ENCODE data around the gene GDNF.
"Not testable (repeated sequence)": the region's sequence is repeated elsewhere in the genome, so short reads cannot be mapped to it uniquely, and the experiment has no call there.

Gene GDNF

DNA sequence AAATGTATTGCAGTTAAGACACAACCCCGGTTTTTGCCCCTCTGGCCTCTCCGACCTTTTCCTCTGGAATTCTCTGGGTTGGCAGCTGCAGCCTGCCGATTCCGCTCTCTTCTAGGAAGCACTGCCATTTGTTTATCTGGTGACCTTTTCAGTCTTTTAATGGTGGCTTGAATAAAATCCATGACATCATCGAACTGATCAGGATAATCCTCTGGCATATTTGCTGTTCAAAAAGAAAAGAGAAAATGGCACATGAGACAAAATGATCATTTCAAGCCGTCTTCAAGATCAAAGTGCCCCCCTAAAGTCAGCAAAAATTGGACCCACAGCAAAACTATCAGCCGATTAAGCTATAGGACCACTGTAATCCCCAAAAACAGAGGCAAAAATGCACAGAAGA lies 23.9 kb downstream of the GDNF start:
- no peak for DNase-seq

DNA sequence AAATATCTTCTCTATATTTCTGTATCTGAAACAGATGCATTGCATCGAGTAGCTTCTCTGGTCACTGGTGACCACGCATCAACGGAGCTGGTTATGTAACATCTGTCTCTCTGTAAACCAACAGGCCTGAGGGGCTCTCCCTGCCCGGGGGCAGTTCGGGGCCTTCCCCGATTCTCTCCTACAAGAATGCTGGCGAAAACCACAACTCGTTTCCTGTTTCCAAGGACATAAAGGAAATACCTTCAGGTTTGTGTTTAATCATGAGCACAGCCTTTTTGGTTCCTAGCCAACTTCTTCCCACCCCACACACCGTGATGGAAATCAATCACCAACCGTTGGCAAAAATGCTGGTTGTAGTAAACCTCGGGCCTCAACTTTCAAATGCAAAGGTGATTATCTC lies 25.1 kb downstream of the GDNF start:
- DNase-seq: no peak

DNA sequence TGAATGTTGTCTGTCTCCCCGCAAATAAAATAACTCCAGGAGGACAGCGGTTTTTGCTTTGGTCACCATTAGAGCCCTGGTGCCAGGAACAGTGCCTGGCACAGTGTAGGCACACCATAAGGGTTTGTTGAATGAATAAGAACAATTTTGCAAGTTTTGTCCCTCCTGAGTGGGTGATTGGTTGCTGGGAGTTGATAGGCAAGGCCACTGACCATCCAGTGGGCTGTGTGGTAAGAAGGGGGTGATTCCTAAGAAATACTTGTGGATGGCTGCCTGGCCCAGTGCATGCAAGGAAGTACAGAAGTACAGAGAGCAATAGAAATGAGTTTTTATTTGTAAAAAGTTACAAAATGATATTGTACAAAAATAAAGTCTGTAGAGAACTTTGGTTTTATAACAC lies 27.5 kb downstream of the GDNF start:
- DNase-seq: no peak

DNA sequence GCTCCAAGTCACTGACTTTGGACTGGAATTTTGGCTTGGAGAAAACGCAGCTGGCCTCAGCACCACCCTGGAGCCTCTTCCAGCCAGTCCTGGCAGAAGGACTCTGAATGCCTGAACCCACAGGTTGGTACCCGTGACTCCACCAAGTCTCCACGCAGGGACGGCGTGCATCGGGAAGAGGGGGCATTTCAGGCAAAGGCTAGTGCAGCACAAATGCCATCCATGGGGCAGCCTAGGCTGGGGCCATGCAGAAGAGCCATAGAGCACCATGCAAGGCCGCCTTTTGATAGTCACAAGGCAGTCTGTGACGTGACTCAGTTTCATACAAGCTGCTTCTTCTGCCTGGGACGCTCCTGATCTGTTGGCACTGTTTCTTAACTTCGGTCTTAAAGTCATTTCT lies 28.0 kb downstream of the GDNF start:
- DNase-seq: no peak

DNA sequence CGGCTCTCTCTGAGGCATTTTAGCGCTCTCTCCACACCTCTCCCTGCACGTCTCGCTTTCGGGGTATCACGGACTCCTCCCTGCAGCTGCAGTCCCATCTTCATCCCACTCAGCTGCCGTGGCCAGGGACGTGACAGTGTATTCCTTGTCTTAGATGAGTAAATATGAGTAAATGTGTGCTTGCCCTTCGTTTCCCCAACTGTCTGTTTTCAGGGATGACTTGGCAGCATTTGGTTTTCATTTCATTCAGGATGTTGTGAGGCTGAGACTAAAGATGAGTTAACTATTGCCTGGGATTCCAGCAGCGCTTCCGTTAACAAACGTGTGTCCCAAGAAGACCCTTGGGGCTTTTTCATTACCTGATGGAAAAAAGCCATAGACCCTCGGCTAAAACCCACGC lies 29.5 kb downstream of the GDNF start:
- no peak for DNase-seq

DNA sequence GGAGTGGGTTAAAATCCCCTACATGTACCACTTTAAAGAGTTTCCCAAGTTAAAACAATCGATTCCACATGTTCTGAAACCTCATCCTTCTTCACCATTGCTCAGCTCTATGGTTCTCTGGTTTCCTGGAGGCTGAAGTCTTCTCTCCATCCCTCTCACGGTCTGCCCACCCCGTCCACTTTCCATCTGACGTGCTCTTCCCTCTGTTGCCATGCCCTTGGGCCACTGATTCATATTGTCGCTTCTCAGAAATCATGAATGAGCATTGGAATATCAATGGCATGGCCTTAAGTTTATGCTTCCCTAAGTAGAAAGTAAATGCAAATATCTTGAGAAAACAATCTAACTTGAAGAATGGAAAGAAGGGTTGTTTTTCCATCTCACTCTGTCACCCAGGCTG lies 30.9 kb downstream of the GDNF start:
- no peak for DNase-seq

DNA sequence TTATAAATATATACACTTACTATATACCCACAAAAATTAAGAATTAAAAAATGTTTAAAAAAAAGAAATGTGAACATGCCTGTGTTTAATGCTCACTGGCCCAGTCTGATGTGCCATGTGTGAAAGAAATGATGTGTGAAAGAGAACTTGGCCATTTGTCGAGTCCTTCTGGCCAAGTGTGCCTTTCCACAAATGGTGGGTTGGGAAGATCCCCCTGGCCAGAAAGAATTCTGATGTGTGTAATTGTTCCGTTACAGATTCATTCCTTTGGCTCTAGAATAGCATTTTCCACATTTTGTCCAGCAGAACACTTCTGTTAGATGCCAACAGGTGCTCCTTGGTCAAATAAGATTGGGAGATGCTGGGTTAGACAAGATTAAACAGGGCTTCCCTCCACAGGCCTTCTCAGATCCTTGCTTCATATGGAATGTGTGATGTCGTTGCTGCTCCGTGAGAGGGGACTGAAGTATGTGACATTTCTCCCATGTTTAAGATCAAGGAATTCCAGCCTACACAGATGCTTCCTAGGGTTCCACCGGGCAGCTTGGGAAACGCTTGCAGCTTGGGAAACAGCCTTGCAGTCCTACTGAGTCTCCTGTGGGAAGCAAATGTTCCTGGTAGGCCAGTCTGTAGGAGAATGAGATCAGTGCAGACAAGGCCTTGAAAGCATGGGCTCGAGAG lies 32.1 kb downstream of the GDNF start:
- no peak for DNase-seq

DNA sequence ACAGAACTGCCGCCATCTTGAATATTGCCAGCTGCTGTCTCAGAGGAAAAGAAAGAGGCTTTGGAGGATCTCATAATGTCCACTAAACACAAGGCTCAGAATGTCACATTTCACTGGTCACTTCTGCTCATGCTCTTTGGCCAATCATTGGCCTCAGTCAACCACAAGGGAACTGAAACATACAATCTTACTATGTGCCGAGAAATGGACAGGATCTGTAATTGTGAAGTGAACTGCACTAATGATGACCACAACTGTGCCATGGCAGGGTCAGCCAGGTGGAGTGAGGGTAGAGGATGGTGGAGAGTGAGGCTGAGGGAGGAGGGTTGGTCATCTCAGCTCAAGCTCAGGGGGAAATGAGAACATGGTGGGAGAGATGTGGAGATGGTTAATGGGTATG lies 32.8 kb downstream of the GDNF start:
- no peak for DNase-seq

DNA sequence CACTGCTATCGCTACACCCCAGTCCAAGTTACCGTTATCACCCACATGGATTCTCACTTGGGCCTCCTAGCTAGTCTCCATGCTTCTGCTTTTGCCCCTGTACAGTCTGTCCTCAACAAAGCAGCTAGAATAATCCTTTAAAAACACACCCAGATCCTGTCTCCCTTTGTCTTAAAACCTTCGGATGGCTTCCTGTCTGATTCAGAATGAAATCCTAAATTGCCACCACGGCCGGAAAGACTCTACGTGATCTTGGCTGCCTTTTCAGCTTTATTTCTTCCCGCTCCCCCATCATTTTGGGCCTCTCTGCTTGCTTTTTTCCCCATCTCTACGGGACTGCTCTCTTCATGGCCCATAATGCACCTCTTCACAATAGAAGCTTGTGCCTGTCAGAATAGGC lies 33.4 kb downstream of the GDNF start:
- no peak for DNase-seq

DNA sequence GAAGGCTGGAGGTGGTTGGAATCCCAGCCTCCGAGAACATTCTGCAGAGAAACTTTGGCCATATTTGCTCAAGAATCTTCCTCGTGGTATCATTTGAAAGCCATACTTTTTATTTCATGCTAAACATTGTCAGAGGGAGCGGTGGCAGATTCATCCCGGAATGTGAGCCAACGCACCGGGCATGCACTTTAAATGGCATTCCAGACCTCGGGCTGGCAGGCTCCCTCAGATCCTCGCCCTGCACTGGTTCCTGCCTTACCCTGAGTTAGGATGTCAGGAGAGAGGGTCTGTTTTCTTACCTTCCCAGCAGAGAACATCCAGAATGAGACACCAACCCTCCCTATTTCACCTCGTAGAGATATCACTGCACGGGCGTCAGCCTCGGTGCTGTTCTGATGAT lies 33.8 kb downstream of the GDNF start:
- no peak for DNase-seq

DNA sequence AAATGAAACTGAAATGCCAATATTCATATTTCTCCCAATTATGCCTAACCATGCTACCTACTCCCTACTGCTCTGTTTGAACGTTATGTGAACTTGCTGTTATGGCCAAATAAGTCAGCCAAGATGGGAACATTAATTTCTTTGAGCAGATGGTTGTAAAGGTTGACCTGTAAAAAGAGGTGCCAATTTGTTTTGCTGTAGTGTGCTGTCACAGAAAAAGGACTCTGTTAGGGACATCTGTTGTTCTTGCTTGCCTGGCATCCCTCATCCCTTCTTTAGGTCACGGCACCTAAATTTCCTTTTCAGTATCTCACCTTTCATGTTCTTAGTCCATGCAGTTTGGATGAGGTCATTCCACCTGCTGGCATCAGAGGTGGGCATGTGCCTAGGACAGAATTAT lies 35.4 kb downstream of the GDNF start:
- no peak for DNase-seq

DNA sequence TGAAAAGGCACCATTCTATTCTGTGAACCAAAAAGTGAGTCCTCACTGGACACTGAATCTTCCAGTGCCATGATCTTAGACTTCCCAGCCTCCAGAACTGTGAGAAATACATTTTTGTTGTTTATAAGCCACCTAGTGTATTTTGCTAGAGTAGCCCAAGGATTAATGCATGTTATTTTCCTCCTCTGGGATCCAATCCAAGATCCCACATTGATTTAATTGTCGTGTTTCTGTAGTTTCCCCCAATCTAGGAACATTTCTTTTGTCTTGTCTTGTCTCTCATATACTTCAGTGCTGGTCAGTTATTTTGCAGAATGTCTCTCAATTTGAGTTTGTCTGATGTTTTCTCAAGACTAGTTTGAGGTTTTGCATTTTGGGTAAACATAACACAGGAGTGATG lies 36.4 kb downstream of the GDNF start:
- DNase-seq: no peak

DNA sequence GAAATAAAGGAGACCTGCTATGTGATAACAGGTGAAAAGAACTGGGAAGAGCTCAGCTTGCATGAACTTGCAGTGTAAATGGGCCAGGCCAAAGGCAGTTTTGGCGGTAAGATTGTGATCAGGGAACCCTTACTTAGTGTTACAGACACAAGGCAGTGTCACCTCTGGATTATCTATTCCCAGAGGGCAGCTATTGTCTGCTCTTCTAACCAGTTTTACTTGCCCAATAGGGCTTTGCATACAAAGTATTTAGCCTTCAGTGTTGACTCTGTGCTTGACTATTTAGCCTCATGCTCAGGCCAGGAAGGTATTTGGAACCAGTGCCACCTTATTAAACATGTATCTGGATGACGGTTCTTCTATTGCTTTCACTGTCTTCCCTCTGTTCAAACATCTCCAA lies 38.3 kb downstream of the GDNF start:
- DNase-seq: no peak

DNA sequence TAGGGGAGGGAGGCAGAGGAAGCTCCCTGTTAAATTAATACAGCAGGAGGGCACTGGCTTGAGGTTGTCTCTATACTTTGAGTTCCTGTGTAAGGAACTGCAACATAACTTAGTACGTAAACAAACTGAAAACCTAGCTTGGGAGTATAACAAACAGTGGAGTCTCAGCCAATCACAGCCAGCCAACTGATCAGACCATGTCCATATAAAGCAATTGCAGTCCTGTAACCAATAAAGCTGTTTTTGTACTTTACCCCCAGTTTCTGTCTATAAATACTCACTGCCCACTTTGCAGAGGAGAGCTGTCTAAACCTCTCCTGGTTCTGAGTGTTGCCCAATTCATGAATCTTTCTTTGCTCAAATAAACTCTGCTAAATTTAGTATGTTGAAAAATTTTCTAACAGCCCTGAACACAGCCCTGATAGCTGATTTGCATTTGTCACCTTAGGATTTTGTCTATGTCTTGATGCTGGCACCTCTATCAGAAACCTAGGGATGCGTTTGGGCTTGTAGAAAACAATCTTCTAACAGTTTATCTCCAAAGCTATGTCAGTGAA lies 39.9 kb downstream of the GDNF start:
- DNase-seq: no peak

DNA sequence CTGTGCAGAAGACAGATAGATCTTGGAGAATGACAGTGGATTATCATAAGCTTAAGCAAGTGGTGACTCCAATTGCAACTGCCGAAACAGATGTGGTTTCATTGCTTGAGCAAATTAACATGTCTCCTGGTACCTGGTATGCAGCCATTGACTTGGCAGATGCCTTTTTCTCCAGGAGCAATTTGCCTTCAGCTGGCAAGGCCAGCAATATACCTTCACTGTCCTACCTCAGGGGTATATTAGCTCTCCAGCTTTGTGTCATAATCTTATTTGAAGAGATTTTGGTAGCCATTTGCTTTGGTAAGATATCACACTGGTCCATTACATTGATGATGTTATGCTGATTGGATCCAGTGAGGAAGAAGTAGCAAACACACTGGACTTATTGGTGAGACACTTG lies 43.4 kb downstream of the GDNF start:
- DNase-seq: not testable (repeated sequence)

DNA sequence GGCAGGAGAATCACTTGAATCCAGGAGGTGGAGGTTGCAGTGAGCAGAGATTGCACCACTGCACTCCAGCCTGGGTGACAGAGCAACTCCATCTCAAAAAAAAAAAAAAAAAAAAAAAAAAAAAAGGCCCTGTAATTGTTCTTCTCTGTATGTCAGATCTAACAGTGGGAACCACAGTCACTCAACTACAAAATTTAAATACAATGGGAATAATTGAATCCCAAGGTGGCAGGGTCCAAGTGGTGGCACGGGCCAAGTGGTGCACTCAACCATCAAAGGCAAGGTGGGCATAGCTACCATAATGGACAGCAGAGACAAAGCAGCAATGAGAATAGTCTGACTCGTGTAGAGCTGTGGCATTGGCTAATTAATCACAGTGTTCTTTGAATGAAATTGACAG lies 44.5 kb downstream of the GDNF start:
- DNase-seq: not testable (repeated sequence)

DNA sequence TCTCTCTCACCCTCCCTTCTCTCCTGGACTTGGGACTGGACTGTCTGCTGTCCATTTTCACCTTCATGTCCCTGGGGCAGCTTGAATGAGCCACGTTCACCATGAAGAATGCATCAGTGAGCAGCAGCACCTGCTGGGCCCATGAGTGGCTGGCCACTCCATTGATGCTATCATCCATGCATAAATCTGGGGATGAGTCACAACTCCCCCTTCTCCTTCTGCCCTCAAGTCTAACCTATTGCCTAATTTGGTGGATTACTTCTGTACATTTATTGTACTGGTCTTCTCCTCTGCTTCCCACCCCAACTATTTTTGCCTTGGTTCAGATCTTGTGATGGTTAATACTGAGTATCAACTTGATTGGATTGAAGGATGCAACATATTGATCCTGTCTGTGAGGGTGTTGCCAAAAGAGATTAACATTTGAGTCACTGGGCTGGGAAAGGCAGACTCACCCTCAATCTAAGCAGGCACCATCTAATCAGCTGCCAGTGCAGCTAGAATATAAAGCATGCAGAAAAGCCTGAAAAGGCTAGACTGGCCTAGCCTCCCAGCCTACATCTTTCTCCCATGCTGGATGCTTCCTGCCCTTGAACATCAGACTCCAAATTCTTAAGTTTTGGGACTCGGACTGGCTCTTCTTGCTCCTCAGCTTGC lies 46.7 kb downstream of the GDNF start:
- no peak for DNase-seq

DNA sequence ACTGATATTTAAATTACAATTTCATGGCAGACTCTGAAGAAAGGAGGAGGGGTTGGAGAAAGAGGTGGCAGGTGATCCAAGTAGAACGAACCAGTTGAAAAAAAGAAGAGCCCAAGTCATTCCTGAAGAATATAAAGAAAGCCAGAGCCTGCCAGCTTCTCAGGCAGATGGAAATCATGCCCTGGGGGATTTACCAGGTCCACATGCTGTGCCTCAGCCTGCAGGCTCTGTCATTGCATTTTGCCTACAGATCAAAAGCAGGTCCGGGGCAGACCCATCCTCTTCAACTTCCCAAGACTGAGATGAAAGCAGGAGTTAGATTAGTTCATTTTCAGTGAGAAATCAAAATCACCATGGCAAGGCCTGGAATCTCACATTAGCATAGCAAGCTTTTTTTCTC lies 48.5 kb downstream of the GDNF start:
- no peak for DNase-seq

DNA sequence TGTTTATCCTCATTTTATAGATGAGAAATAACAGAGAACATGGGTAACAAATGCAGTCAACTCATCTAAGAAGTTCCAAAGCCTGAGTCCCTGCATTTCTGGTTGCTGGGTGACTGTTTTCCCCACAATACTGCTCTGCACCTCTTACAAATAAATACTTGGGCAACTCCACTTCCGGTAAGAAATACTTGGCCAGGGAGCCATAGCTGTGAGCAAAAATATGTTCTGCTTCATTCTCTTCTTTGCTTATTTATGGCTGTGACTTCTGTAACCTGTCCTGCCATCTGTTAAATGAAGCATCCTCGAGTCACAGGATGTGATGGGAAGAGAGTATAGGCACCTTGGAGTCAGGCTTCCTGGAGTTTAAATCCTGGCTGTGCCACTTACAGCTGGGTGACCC lies 49.9 kb downstream of the GDNF start:
- no peak for DNase-seq

DNA sequence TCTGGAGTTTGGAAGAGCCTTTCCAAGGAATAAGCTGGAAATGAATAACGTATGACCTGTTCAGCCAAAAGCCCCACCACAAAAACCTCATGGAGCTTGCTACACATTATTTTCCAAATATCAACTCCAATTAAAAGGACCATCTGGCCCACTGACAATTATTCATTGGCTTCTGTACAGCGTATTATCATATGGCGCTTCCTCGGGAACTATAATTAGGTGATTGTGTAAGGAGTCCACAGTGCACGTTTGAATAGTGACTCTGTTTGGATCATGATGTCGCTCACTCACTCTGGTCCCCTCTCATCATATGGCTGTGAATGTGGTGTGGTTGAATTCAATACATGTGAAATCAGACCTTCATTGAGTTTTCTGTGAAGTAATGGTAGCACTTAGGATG lies 52.1 kb downstream of the GDNF start:
- DNase-seq: peak; percentile 8

DNA sequence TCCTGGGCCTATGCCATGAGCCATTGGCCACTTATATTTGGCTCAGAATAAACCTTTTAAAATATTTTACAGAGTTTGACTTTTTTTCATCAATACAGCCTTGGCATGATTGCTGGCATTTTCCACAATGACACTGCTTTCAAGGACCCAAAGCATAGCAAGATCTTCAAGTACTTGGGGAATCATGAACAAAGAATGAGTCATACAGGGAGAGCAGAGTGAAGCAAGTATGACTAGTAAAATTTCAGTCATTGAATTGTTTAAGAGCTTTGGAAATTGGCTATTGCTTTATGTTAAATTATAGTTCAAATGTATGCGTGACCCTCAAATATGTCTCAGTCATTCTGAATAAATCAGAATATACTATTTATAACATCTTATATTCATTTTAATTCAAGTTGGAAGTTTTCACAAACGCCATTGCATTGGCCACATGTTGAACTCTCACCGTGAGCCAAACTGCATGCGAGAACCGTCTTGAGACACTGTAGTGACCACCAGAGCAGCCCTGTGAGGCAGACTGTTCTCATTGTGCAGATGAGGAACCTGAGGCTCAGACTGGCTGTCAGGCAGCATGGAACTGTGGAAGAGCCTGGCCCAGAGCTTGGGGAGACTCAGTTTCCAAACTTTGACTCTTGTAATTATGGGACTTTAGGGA lies 52.9 kb downstream of the GDNF start:
- DNase-seq: no peak

DNA sequence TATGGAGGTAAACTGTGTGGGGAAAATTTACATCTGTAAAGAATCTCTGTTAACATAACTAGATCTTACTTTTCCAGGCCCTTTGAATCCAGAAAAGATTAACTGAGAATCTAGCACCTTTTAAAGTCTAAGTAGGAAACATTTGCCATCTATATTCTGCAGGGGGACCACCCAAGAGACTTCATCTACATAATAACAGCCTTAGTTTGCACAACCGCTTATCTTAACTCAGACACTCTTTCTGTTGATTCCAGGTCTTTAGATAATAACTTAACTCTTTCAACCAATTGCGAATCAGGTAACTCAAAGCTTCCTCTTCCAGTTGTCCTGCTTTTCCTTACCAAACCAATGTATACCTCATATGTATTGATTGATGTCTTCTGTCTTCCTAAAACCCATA lies 53.4 kb downstream of the GDNF start:
- no peak for DNase-seq

DNA sequence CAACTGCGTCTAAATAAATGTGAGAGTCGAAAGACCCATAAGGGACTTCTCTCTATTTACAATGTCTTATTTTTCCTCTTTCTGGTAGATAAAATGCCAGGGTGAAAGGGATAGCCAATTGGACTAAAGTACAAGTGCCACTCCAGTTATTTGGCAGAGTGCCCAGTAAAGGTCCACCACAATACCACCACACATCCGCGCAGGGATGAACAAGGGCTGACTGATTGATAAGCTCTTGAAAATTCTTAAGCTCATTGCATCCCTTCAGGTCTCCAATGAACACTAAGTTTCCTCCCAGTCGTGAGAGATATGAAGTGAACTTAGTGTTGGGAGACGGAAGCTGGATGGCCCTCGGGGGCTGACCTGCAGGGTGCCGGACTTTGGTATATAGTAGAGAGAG lies 58.4 kb downstream of the GDNF start:
- DNase-seq: not testable (repeated sequence)

DNA sequence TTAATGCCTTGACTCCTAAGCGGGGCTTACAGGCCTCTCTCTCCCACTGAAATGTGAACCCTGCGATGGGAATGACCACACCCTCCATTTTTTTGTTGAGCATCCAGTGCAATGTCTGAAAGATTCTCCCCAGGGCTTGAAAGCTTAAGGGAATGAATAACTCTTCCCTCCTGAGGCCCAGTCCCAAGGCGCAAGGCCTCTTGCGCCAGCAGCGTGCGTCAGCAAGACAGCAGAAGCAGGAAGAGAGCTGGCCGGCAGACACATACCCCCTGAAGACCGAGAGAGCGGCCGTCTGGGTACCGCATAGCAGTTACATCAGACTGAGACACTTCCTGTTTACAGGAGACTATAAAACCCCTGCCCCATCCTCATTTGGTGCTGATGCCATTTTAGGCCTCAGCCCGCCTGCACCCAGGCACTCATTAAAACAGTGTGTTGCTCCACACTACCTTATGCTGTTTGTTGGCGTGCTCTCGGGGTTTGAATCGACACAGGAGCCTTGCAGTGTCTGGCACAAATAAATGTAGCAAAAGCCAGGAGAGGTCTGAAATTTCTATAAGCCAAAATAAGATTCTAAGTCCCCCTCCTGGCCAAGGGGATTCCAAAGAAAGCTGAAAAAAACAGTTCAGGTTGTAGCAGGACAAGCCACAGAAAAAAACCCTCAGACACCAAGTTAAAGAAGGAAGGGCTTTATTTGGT lies 62.3 kb downstream of the GDNF start:
- DNase-seq: no peak
